ENCODE results near the gene TEN1. TPM values are rescaled to one million over a fixed set of nuclear protein-coding genes. Genes with fewer than 3 reads are reported as not detected.

TEN1 gene
- total RNA-seq, 1 donor from 2014 or later = 5.9 TPM

GRCh38 chr17:75987041-75987440, 8.0 kb downstream of the TEN1 start:
- Histone ChIP-seq H2AFZ (replicated peaks) (no peak overlapping the region), H3K4me1 (peaks cover 8% of the 10 kb centered on the region), H3K27ac (no peak overlapping the region), H3F3A (ENCODE audit: low read depth) (peaks cover 9% of the 10 kb centered on the region), H4K20me1 (ENCODE audit: low read depth) (no peaks in the 10 kb centered on the region), H3K9ac (no peak overlapping the region), H3K4me3 (no peak overlapping the region), H3K9me3 (ENCODE audit: low read depth) (no peaks in the 10 kb centered on the region), H3K4me2 (no peak overlapping the region), H3K27me3 (no peaks in the 10 kb centered on the region), H3K79me2 (ENCODE audit: low read depth) (no peaks in the 10 kb centered on the region), H3K36me3 (no peaks in the 10 kb centered on the region)
- no peak overlapping the region for H3K27ac Mint-ChIP-seq
- H3K9me3 Mint-ChIP-seq = no peaks in the 10 kb centered on the region
- no peak for DNase-seq (ENCODE audit: low spot score)
- no peak overlapping the region for H3K4me3 Mint-ChIP-seq
- TF ChIP-seq EZH2 (IDR thresholded peaks at IDR 0.05) = no peak
- TF ChIP-seq, protein P1, sequence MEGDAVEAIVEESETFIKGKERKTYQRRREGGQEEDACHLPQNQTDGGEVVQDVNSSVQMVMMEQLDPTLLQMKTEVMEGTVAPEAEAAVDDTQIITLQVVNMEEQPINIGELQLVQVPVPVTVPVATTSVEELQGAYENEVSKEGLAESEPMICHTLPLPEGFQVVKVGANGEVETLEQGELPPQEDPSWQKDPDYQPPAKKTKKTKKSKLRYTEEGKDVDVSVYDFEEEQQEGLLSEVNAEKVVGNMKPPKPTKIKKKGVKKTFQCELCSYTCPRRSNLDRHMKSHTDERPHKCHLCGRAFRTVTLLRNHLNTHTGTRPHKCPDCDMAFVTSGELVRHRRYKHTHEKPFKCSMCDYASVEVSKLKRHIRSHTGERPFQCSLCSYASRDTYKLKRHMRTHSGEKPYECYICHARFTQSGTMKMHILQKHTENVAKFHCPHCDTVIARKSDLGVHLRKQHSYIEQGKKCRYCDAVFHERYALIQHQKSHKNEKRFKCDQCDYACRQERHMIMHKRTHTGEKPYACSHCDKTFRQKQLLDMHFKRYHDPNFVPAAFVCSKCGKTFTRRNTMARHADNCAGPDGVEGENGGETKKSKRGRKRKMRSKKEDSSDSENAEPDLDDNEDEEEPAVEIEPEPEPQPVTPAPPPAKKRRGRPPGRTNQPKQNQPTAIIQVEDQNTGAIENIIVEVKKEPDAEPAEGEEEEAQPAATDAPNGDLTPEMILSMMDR (IDR thresholded peaks at IDR 0.05) = no peak
- no peak for TF ChIP-seq EZH2phosphoT487 (IDR thresholded peaks at IDR 0.05)
- H3K27me3 Mint-ChIP-seq (ENCODE audit: insufficient read depth, low read depth) = peaks cover under 1% of the 10 kb centered on the region
- H3K36me3 Mint-ChIP-seq = no peaks in the 10 kb centered on the region
- H3K4me1 Mint-ChIP-seq = peaks cover 10% of the 10 kb centered on the region

DNA sequence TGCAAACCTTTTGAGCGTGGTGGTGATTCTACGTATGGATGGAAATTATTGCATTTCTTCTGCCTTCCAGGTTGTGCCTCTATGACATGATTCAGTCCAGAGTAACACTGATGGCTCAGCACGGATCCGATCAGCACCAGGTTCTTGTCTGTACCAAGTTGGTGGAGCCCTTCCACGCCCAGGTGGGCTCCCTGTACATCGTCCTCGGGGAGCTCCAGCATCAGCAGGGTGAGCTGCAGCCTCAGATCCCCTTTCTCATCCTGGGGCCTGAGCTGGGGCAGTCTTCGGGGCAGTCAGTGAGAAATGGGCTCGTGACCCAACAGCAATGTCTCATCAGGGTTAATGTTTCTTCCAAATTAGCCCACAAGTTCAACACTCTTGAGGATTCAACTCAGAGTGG, 12.4 kb downstream of the TEN1 start:
- no peaks in the 10 kb centered on the region for H3K27me3 ChIP-seq
- no peak overlapping the region for H3K27ac Mint-ChIP-seq
- H3K36me3 Mint-ChIP-seq = no peaks in the 10 kb centered on the region
- H3K27ac ChIP-seq = no peak overlapping the region
- TF ChIP-seq EZH2phosphoT487 (IDR thresholded peaks at IDR 0.05) (no peak), EZH2 (IDR thresholded peaks at IDR 0.05) (no peak)
- TF ChIP-seq, protein P1 (IDR thresholded peaks at IDR 0.05) = no peak
- H3K9me3 Mint-ChIP-seq = no peaks in the 10 kb centered on the region
- no peaks in the 10 kb centered on the region for H3F3A ChIP-seq (ENCODE audit: low read depth)
- DNase-seq (ENCODE audit: low spot score) = no peak
- no peak overlapping the region for H3K9ac ChIP-seq
- H4K20me1 ChIP-seq (ENCODE audit: low read depth) = no peaks in the 10 kb centered on the region
- H3K4me1 ChIP-seq = no peaks in the 10 kb centered on the region
- H2AFZ ChIP-seq (replicated peaks) = no peak overlapping the region
- no peaks in the 10 kb centered on the region for H3K9me3 ChIP-seq (ENCODE audit: low read depth)
- H3K4me3 Mint-ChIP-seq = no peak overlapping the region
- no peak overlapping the region for H3K4me3 ChIP-seq
- no peaks in the 10 kb centered on the region for H3K36me3 ChIP-seq
- no peak overlapping the region for H3K4me2 ChIP-seq
- no peaks in the 10 kb centered on the region for H3K4me1 Mint-ChIP-seq
- peaks cover 2% of the 10 kb centered on the region for H3K27me3 Mint-ChIP-seq (ENCODE audit: insufficient read depth, low read depth)
- no peaks in the 10 kb centered on the region for H3K79me2 ChIP-seq (ENCODE audit: low read depth)

GRCh38 chr17:75994802-75995370, 15.8 kb downstream of the TEN1 start:
- Histone ChIP-seq H3K4me1 (no peaks in the 10 kb centered on the region), H3K27ac (no peak overlapping the region), H3K36me3 (no peaks in the 10 kb centered on the region), H3K4me3 (no peak overlapping the region), H3F3A (ENCODE audit: low read depth) (no peaks in the 10 kb centered on the region), H3K27me3 (no peaks in the 10 kb centered on the region), H2AFZ (replicated peaks) (no peak overlapping the region), H4K20me1 (ENCODE audit: low read depth) (no peaks in the 10 kb centered on the region), H3K4me2 (no peak overlapping the region), H3K79me2 (ENCODE audit: low read depth) (no peaks in the 10 kb centered on the region), H3K9ac (no peak overlapping the region), H3K9me3 (ENCODE audit: low read depth) (no peaks in the 10 kb centered on the region)
- peaks cover 9% of the 10 kb centered on the region for H3K4me1 Mint-ChIP-seq
- peaks cover 5% of the 10 kb centered on the region for H3K27me3 Mint-ChIP-seq (ENCODE audit: insufficient read depth, low read depth)
- H3K4me3 Mint-ChIP-seq = no peak overlapping the region
- no peak for DNase-seq (ENCODE audit: low spot score)
- no peaks in the 10 kb centered on the region for H3K9me3 Mint-ChIP-seq
- peak overlapping the region; percentile 37 for H3K27ac Mint-ChIP-seq
- no peaks in the 10 kb centered on the region for H3K36me3 Mint-ChIP-seq
- TF ChIP-seq EZH2 (IDR thresholded peaks at IDR 0.05) = no peak
- TF ChIP-seq, protein P1 (IDR thresholded peaks at IDR 0.05) = no peak
- no peak for TF ChIP-seq EZH2phosphoT487 (IDR thresholded peaks at IDR 0.05)

Data from neural progenitor cell (in vitro differentiated cells).